Activated T-cell treated with anti-CD3 and anti-CD28 coated beads, Interleukin-2, amount 50 U/mL, for 24 hours (primary cell): ENCODE measurements around the gene OR9A2.
A peak's percentile ranks its signal among the peaks of the same experiment; 100 is the strongest.
"Not testable (repeated sequence)": the region's sequence is repeated elsewhere in the genome, so short reads cannot be mapped to it uniquely, and the experiment has no call there.

ENCODE experiments used
- DNase-seq: peaks from one replicate; pipeline ENCODE4 v3.0.0-alpha.2; 2020
- H3K27ac Mint-ChIP-seq: 2 replicates; pipeline ENCODE4 v1.8.0; 2020; ENCODE audit warnings: mild to moderate bottlenecking, mixed read lengths
- H3K27me3 Mint-ChIP-seq: 2 replicates; pipeline ENCODE4 v1.8.0; 2020; ENCODE audit warnings: mixed read lengths
- H3K36me3 Mint-ChIP-seq: 2 replicates; pipeline ENCODE4 v1.8.0; 2020; ENCODE audit warnings: low read depth, mixed read lengths
- H3K4me1 Mint-ChIP-seq: 2 replicates; pipeline ENCODE4 v1.8.0; 2020; ENCODE audit warnings: low read depth, mixed read lengths
- H3K4me3 Mint-ChIP-seq: 2 replicates; pipeline ENCODE4 v1.8.0; 2020; ENCODE audit warnings: mild to moderate bottlenecking, moderate library complexity, mixed read lengths
- H3K9me3 Mint-ChIP-seq: 2 replicates; pipeline ENCODE4 v1.8.0; 2020; ENCODE audit warnings: mixed read lengths

Gene OR9A2

DNA sequence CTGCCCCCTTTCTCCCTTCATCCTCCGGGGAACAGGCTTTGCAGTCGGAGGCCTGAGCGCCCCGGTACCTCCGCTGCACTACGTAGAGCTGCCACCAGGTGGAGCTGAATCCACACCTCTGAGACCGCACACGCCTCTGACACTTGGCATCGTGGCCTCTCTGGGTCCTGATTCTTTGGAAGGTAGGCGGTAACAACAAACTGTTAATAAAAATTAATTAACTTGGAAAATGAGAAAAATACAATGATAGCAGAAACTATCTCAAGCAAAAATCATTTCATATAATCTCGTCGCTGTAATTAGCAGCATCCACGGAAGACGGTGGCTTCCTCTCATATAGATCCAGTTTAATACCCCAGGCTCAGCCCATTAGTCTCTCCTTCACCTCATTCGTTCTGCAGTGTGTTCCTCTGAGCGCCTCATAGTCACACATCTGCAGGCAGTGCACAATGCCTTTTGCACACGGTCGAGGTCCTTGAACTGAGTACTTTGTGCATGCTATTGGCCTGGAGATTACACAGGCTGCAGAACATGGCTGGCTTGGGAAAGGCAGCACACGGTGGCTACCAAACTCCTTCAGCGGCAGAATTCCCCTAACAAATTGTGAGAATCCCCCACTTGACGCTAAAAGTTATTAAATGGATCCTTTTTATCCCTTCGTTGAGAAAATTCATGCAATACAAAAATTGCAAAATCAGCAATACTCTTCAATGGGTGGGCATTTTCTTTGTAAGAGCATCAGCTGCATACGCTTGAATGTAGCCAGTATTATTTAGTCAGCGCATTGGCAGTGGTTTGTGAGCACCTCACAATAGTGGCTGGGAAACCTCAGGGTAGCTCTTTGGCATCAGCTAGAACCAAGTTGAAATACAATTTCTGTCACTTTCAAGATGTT lies 18.7 kb downstream of the OR9A2 start:
- Mint-ChIP-seq H3K9me3 (no peaks in the 10 kb centered on the region), H3K27me3 (peaks cover 6% of the 10 kb centered on the region), H3K27ac (no peak overlapping the region), H3K4me3 (no peak overlapping the region), H3K4me1 (peaks cover 4% of the 10 kb centered on the region), H3K36me3 (no peaks in the 10 kb centered on the region)
- DNase-seq = peak; percentile 91

DNA sequence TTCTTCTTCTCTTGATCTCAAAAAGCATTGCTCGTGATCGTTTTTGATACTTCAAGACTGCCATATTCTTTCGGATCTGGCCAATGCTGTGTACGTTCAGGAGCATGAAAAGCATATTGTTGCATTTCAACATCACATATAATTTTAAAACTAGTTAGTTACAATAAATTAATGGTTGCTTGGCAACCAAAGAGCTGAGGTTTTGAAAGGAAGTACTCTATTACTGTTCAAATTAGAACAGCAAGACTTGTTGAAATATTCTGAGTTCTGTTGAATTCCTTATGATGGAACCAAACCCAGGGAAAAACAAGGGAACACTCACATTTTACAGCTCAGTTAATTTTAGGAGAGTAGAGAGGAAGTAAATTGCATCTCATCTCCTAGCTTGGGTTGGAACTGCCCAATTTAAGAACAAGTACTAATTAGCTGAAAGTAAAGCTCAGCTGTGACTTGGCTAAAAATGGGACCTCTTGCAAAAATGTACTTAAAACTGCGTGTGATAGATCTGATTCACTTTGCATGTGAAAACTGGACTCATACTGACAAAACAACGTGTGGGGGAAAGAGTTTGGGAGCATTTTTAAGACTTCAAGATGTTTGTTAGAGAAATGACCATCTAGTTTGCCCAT lies 21.2 kb downstream of the OR9A2 start:
- DNase-seq = no peak
- H3K27ac Mint-ChIP-seq = no peak overlapping the region
- no peaks in the 10 kb centered on the region for H3K36me3 Mint-ChIP-seq
- H3K9me3 Mint-ChIP-seq = no peaks in the 10 kb centered on the region
- peaks cover 8% of the 10 kb centered on the region for H3K4me1 Mint-ChIP-seq
- no peak overlapping the region for H3K4me3 Mint-ChIP-seq
- peaks cover 4% of the 10 kb centered on the region for H3K27me3 Mint-ChIP-seq

DNA sequence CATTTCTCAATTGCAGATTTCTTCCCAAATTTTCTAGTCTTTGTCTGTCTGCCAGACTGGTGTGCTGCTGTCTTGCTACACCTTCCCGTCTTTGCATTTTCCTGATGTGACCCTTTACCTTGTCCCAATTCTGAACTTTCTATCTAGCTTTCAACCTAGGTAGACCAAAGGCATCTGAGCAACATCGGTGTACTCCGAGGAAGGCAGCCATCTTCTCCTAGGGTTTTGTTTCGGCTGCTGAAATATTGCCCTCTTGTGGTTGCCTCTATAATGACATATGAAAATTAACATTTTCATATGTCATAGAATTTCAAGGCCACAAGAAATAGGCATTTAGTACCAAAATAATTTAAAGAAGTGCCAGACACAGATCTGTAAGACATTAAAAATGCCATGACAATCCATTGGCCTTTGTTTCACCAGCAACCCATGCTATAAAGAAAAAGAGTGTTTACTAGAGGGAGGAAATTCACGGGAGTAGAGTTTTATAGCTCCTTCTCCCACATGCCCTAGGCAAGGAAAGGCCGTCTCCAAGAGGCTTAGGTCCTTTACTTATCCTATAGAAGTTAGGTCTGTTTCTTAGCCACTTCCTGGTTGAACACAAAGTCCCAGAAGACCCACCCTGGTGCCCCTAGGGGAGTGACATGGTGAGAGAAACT lies 23.4 kb downstream of the OR9A2 start:
- peaks cover 8% of the 10 kb centered on the region for H3K4me1 Mint-ChIP-seq
- H3K27me3 Mint-ChIP-seq = peaks cover 4% of the 10 kb centered on the region
- H3K36me3 Mint-ChIP-seq = no peaks in the 10 kb centered on the region
- peak; percentile 35 for DNase-seq
- peak overlapping the region; percentile 72 for H3K4me3 Mint-ChIP-seq
- no peaks in the 10 kb centered on the region for H3K9me3 Mint-ChIP-seq
- no peak overlapping the region for H3K27ac Mint-ChIP-seq

DNA sequence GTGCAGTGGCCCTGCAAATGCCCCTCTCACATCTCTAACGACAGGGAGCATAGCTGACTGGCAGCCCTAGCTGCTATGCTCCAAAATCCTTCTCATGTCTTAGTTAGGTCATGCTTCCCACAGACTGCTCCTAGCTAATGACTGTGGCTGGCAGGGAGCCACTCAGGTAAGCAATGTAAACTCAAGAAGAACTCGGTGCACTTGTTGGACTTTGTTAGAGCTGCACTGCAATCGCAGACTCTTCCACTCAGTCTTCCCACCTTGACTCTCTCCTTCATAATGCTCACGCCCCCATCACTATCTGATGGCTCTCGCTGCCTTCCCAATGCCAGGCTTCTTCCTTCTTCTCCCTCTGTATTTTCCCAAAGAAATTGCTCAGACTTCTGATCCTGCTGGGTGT lies 24.0 kb downstream of the OR9A2 start:
- no peaks in the 10 kb centered on the region for H3K36me3 Mint-ChIP-seq
- peaks cover 2% of the 10 kb centered on the region for H3K27me3 Mint-ChIP-seq
- no peak for DNase-seq
- peaks cover 8% of the 10 kb centered on the region for H3K4me1 Mint-ChIP-seq
- H3K4me3 Mint-ChIP-seq = peak overlapping the region; percentile 72
- H3K9me3 Mint-ChIP-seq = no peaks in the 10 kb centered on the region
- H3K27ac Mint-ChIP-seq = no peak overlapping the region

DNA sequence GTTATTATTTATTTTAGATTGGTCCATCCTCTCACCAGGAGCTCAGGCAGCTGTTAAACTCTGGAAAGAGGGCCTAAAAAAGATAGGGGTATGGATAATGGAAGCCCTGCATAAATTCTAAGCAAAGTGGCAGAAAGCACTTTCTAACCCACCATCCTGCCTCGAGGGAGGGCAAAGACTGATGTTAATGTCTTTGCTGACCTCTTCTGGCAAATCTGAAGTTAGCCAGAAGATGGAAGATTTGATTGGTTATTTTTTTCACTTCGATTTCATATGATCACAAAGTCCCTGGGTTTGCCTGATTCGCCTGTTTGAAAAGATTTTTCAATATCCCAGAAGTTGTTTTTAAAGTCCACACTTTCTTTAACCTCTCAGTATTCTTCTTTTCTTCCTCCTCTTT lies 24.8 kb downstream of the OR9A2 start:
- no peak for DNase-seq
- Mint-ChIP-seq H3K4me3 (no peak overlapping the region), H3K27ac (no peak overlapping the region), H3K4me1 (peaks cover 8% of the 10 kb centered on the region), H3K9me3 (no peaks in the 10 kb centered on the region), H3K27me3 (no peaks in the 10 kb centered on the region), H3K36me3 (no peaks in the 10 kb centered on the region)

DNA sequence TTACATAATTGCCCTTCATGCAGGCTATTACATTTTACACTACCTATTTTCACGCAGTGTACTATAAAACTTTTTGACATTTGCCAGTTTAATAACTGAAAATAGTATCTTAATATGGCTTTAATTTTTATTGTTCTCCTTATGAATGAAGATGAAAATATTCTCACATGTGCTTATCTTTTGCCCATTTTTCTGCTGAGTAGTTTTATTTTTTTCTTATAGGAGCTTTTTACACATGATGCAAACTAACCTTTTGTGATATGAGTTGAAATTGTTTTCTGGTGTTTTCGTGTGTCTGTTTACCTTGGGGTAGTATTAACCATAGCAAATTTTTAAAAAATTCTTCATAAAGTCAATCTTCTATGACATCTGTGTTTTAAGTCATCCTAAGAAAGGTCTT lies 26.3 kb downstream of the OR9A2 start:
- no peaks in the 10 kb centered on the region for H3K27me3 Mint-ChIP-seq
- no peaks in the 10 kb centered on the region for H3K36me3 Mint-ChIP-seq
- no peak overlapping the region for H3K4me3 Mint-ChIP-seq
- no peaks in the 10 kb centered on the region for H3K9me3 Mint-ChIP-seq
- H3K27ac Mint-ChIP-seq = no peak overlapping the region
- peaks cover 8% of the 10 kb centered on the region for H3K4me1 Mint-ChIP-seq
- DNase-seq = no peak

DNA sequence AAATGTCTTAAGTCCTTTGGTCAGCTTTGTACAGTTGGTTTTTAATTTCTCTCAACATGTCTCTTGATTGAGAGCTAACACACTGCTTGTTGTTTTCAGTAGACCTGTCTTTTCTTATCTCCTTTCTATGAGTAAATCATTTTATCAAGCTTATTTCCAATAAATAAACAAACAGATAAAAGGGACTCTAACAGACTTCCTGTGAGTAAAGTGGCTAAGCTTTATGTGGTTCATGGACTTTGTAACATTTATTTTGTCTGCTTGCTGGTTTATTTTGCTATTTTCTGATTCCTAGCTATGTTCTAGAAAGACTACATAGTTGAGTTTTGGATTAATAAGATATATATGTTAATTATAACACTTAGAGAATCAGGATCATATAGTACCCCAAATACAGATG lies 27.1 kb downstream of the OR9A2 start:
- H3K27me3 Mint-ChIP-seq = no peaks in the 10 kb centered on the region
- no peaks in the 10 kb centered on the region for H3K9me3 Mint-ChIP-seq
- H3K4me1 Mint-ChIP-seq = peaks cover 8% of the 10 kb centered on the region
- no peak overlapping the region for H3K4me3 Mint-ChIP-seq
- no peak overlapping the region for H3K27ac Mint-ChIP-seq
- no peaks in the 10 kb centered on the region for H3K36me3 Mint-ChIP-seq
- DNase-seq = no peak

DNA sequence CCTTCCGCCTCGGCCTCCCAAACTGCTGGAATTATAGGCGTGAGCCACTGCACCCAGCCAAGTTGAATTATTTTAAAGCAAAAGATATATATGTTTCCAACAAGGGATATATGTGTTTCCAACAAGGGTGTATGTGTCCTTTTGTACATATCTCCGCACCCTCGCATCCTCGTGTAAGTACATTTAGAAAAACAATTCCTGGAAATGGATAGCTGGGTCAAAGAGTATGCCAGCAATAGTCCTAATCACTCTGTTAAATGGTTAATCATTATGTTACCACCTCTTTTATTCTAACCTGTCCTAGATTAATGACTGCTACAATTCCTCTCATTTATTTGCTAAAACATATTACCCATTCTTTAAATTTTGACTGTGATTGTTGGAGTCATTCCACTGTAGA lies 28.0 kb downstream of the OR9A2 start:
- Mint-ChIP-seq H3K4me1 (peaks cover 8% of the 10 kb centered on the region), H3K27ac (no peak overlapping the region), H3K9me3 (no peaks in the 10 kb centered on the region), H3K36me3 (no peaks in the 10 kb centered on the region), H3K27me3 (no peaks in the 10 kb centered on the region), H3K4me3 (no peak overlapping the region)
- DNase-seq = no peak

DNA sequence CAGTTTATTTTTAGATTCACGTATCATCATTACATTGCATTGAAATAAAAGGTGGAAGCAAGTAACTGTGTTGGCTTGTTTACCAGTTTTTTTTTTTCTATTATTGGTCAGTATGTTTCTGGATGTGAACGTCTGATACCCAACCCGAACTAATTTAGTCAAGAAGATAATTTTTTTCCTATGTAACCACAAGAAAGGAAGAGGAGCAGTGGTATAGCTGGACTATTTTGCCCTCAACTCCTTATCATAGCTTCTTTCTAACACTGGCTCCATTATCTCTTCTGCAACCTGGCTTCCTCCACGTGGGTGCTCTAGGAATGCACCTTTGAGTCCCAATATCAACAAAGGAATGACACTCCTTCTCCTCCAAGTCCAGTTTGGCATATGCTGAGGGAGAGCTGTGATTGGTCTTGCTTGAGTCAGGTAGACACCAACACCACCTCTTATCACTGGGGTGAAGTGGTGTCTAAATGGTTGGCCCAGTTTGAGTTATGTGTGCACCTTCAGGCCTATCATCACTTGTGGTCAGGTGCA lies 29.4 kb downstream of the OR9A2 start:
- Mint-ChIP-seq H3K4me3 (no peak overlapping the region), H3K36me3 (no peaks in the 10 kb centered on the region), H3K27ac (no peak overlapping the region)

DNA sequence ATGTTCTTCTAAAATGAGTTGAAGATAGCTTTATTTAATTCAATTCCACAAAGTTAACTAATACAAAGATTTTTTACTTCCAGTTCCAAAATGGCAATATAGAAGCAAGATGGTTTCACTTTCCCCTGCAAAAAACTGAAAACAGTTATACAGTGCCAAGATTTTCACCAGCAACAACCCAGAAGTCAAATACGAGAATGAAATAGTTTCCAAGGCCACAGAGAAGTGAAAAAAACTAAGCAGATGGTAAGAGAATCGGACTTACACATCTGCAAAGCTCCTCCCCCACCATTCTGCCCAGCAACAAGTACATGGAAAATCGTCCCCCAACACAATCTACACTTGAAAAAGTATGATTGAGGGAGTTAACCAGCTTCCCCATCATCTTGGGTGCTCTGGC lies 34.5 kb downstream of the OR9A2 start:
- Mint-ChIP-seq H3K4me1 (no peaks in the 10 kb centered on the region), H3K4me3 (no peak overlapping the region), H3K36me3 (no peaks in the 10 kb centered on the region), H3K27me3 (peaks cover 11% of the 10 kb centered on the region), H3K9me3 (no peaks in the 10 kb centered on the region), H3K27ac (no peak overlapping the region)
- DNase-seq = no peak

More for the DNA sequence above, 29.4 kb downstream of the OR9A2 start:
- H3K9me3 Mint-ChIP-seq = no peaks in the 10 kb centered on the region
- DNase-seq = no peak
- H3K4me1 Mint-ChIP-seq = no peaks in the 10 kb centered on the region
- H3K27me3 Mint-ChIP-seq = peaks cover under 1% of the 10 kb centered on the region

DNA sequence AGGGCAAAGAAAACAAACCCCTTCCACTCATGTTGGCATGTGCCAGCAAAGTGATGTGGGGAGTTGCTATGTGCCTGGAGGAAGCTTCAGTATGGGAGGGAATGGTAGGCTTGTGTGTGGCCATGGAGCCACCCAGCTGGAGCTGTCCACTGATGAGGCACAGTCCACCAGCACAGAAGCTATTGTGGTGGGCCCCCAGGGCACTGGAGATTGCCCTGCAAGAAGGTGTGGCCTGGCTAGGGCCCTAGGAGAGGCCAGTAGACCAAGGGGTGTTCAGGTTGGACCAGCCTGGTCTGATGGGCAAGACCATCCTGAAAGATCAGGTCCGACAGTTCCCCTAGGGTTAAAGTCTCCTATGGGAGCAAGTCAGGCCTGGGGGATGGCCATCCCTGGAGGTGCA lies 42.6 kb downstream of the OR9A2 start:
- Mint-ChIP-seq H3K36me3 (no peaks in the 10 kb centered on the region), H3K4me1 (no peaks in the 10 kb centered on the region), H3K4me3 (no peak overlapping the region), H3K27me3 (peaks cover 15% of the 10 kb centered on the region), H3K27ac (no peak overlapping the region), H3K9me3 (peaks cover 2% of the 10 kb centered on the region)
- no peak for DNase-seq

DNA sequence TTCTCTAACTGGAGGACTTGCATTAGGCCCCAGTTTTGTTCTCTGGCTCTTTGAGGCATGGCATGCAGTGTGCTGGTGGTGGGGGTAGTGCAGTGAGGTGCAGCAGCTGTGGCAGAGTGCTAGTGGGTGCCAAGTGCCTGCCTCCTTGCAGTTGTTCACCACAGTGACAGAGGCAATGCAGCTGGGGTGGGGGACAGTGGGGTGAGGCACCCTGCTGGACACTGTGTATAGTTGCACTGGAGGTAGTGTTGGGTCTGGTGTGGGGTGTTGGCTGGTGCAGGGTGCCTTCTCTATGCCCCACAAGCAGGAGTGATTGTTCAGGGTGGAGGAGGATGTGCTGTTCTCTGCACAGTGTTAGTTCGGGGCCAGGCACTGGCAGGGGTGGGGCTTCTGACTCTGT lies 43.1 kb downstream of the OR9A2 start:
- Mint-ChIP-seq H3K36me3 (no peaks in the 10 kb centered on the region), H3K9me3 (peaks cover 2% of the 10 kb centered on the region), H3K4me1 (no peaks in the 10 kb centered on the region), H3K27ac (no peak overlapping the region), H3K4me3 (no peak overlapping the region), H3K27me3 (peaks cover 15% of the 10 kb centered on the region)
- DNase-seq = no peak

DNA sequence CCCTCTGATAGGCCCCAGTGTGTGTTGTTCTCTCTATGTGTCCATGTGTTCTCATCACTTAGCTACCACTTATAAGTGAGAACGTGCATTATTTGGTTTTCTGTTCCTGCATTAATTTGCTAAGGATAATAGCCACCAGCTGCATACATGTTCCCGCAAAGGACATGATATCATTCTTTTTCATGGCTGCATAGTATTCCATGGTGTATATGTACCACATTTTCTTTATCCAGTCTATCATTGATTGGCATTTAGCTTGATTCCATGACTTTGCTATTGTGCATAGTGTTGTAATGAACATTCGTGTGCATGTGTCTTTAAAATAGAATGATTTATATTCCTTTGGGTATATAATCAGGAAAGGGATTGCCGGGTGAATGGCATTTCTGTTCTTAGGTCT lies 48.5 kb downstream of the OR9A2 start:
- H3K4me1 Mint-ChIP-seq, H3K27ac Mint-ChIP-seq, H3K36me3 Mint-ChIP-seq, H3K4me3 Mint-ChIP-seq, H3K9me3 Mint-ChIP-seq, DNase-seq: not testable (repeated sequence)
- H3K27me3 Mint-ChIP-seq = peaks cover 17% of the 10 kb centered on the region
